SK-N-MC (cell line): Measurements from ENCODE around the gene CELSR2.

Source experiments
- EZH2 ChIP-seq: fragments of 200-600 bp; sonication (generic); IDR thresholded peaks from one replicate; pipeline ENCODE4 v1.6.1; 2017; ENCODE audit warnings: antibody characterized with exemption
- FOXP2 ChIP-seq: optimal IDR thresholded peaks from 2 replicates; pipeline ENCODE3; 2011; ENCODE audit warnings: mild to moderate bottlenecking, moderate library complexity; ENCODE audit not compliant: insufficient read depth; ENCODE audit errors: extremely low read length, control extremely low read depth
- POLR2AphosphoS5 ChIP-seq: IDR thresholded peaks from 2 replicates; pipeline ENCODE4 v1.6.1; 2012; ENCODE audit warnings: mild to moderate bottlenecking, low read depth, low read length, borderline replicate concordance

GRCh38 chr1:109270623-109271317 lies 21.4 kb downstream of the CELSR2 start:
- no peak for TF ChIP-seq EZH2
- TF ChIP-seq POLR2AphosphoS5: no peak
- no peak for TF ChIP-seq FOXP2
